Measurements from ENCODE around the gene ZNF70. TPM values are rescaled to one million over a fixed set of nuclear protein-coding genes. Genes with fewer than 3 reads are reported as not detected.

ZNF70 gene
- 5.3 TPM for total RNA-seq (ENCODE audit: insufficient read depth, low replicate concordance)

GRCh38 chr22:23750714-23751440 is at the start of gene ZNF70:
ZNF70 (minus strand) TSS chr22:23751112; CDS start chr22:23745140, 5,972 bp downstream.
- peak; percentile 87 for DNase-seq (ENCODE audit: low spot score)

- peak; percentile 94 for DNase-seq (ENCODE audit: low spot score)
Observed at GRCh38 chr22:23796461-23796860, 45.5 kb upstream of the ZNF70 start.

- no peak for DNase-seq (ENCODE audit: low spot score)
Observed at GRCh38 chr22:23793326-23793725, 42.4 kb upstream of the ZNF70 start.

- DNase-seq (ENCODE audit: low spot score), result no peak
Observed at GRCh38 chr22:23791738-23792645, 41.1 kb upstream of the ZNF70 start.

- DNase-seq (ENCODE audit: low spot score), result peak; percentile 97
Observed at GRCh38 chr22:23790819-23791737, 40.2 kb upstream of the ZNF70 start.

- DNase-seq (ENCODE audit: low spot score), result no peak
Observed at GRCh38 chr22:23789638-23790037, 38.7 kb upstream of the ZNF70 start.

- no peak for DNase-seq (ENCODE audit: low spot score)
Observed at GRCh38 chr22:23789121-23789520, 38.2 kb upstream of the ZNF70 start.

- peak; percentile 53 for DNase-seq (ENCODE audit: low spot score)
Observed at GRCh38 chr22:23787910-23788309, 37.0 kb upstream of the ZNF70 start.

- DNase-seq (ENCODE audit: low spot score), result no peak
Observed at GRCh38 chr22:23787600-23787896, 36.6 kb upstream of the ZNF70 start.

- DNase-seq (ENCODE audit: low spot score), result peak; percentile 95
Observed at GRCh38 chr22:23786752-23787599, 36.1 kb upstream of the ZNF70 start, which contains the start of gene SMARCB1. SMARCB1 (plus strand) TSS chr22:23786966; CDS start chr22:23787170, 204 bp downstream.

- no peak for DNase-seq (ENCODE audit: low spot score)
Observed at GRCh38 chr22:23786261-23786710, 35.4 kb upstream of the ZNF70 start.

GRCh38 chr22:23784215-23784732 is 33.4 kb upstream of the ZNF70 start:
- DNase-seq (ENCODE audit: low spot score), result no peak

GRCh38 chr22:23783265-23784150 is 32.6 kb upstream of the ZNF70 start:
- no peak for DNase-seq (ENCODE audit: low spot score)

- DNase-seq (ENCODE audit: low spot score), result no peak
Observed at GRCh38 chr22:23782703-23783102, 31.8 kb upstream of the ZNF70 start.

- DNase-seq (ENCODE audit: low spot score), result no peak
Observed at GRCh38 chr22:23782252-23782651, 31.3 kb upstream of the ZNF70 start.

GRCh38 chr22:23781511-23782183 is 30.7 kb upstream of the ZNF70 start:
- DNase-seq (ENCODE audit: low spot score), result peak; percentile 93

- no peak for DNase-seq (ENCODE audit: low spot score)
Observed at GRCh38 chr22:23781065-23781464, 30.2 kb upstream of the ZNF70 start.

GRCh38 chr22:23780146-23780748 is 29.3 kb upstream of the ZNF70 start:
- DNase-seq (ENCODE audit: low spot score), result no peak

Data from umbilical cord (tissue), 2 donors.